GM18909 (cell line): ENCODE measurements around the gene ZNF407.

Experiments used
- ATAC-seq: cut with Tn5 transposase; IDR thresholded peaks from one replicate; pipeline ENCODE4 v1.9.1; 2021; ENCODE audit warnings: mild to moderate bottlenecking; ENCODE audit not compliant: unreplicated experiment, poor library complexity

Gene ZNF407

GRCh38 chr18:74862094-74862493, 264.4 kb downstream of the ZNF407 start:
- no peak for ATAC-seq

GRCh38 chr18:74866577-74866976, 268.9 kb downstream of the ZNF407 start:
- no peak for ATAC-seq

GRCh38 chr18:74868461-74868860, 270.8 kb downstream of the ZNF407 start:
- no peak for ATAC-seq

- peak; percentile 92 for ATAC-seq
Observed at GRCh38 chr18:74869904-74870863, 272.5 kb downstream of the ZNF407 start.

GRCh38 chr18:74870950-74871349, 273.3 kb downstream of the ZNF407 start:
- peak; percentile 4 for ATAC-seq

- ATAC-seq = no peak
Observed at GRCh38 chr18:74873629-74874028, 276.0 kb downstream of the ZNF407 start.

GRCh38 chr18:74874351-74874750, 276.7 kb downstream of the ZNF407 start:
- no peak for ATAC-seq

GRCh38 chr18:74876630-74877243, 279.1 kb downstream of the ZNF407 start:
- ATAC-seq = no peak

GRCh38 chr18:74878267-74878666, 280.6 kb downstream of the ZNF407 start:
- no peak for ATAC-seq

GRCh38 chr18:74880706-74881278, 283.1 kb downstream of the ZNF407 start:
- ATAC-seq = no peak

- no peak for ATAC-seq
Observed at GRCh38 chr18:74892066-74892627, 294.5 kb downstream of the ZNF407 start.

- ATAC-seq = no peak
Observed at GRCh38 chr18:74895686-74896085, 298.0 kb downstream of the ZNF407 start.

- peak; percentile 76 for ATAC-seq
Observed at GRCh38 chr18:74896390-74896991, 298.8 kb downstream of the ZNF407 start.

GRCh38 chr18:74897971-74898657, 300.4 kb downstream of the ZNF407 start:
- ATAC-seq = no peak

GRCh38 chr18:74898965-74899364, 301.3 kb downstream of the ZNF407 start:
- no peak for ATAC-seq

GRCh38 chr18:74899554-74899953, 301.9 kb downstream of the ZNF407 start:
- no peak for ATAC-seq

- no peak for ATAC-seq
Observed at GRCh38 chr18:74901362-74902146, 303.9 kb downstream of the ZNF407 start.

- no peak for ATAC-seq
Observed at GRCh38 chr18:74902147-74902455, 304.4 kb downstream of the ZNF407 start.

GRCh38 chr18:74905247-74905646, 307.6 kb downstream of the ZNF407 start:
- no peak for ATAC-seq
